Measurements from ENCODE around the gene RNF4.

DNA sequence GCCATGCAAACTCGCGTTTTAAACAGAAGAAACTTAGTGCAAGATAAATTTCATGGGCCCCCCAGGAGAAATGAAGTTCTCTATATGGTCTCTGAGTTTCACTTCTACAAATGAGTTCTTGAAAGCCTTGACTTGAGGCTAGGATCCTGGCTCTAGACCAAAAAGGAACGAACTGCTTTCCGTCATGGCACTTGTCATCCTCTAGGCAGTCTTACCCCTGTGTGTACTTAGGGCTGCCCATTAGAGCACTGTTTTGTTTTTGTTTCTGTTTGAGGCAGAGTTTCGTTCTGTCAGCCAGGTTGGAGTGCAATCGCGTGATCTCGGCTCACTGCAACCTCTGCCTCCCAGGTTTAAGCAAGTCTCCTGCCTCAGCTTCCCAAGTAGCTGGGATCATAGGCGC, 29.0 kb downstream of the RNF4 start:
- TF ChIP-seq, protein P1, sequence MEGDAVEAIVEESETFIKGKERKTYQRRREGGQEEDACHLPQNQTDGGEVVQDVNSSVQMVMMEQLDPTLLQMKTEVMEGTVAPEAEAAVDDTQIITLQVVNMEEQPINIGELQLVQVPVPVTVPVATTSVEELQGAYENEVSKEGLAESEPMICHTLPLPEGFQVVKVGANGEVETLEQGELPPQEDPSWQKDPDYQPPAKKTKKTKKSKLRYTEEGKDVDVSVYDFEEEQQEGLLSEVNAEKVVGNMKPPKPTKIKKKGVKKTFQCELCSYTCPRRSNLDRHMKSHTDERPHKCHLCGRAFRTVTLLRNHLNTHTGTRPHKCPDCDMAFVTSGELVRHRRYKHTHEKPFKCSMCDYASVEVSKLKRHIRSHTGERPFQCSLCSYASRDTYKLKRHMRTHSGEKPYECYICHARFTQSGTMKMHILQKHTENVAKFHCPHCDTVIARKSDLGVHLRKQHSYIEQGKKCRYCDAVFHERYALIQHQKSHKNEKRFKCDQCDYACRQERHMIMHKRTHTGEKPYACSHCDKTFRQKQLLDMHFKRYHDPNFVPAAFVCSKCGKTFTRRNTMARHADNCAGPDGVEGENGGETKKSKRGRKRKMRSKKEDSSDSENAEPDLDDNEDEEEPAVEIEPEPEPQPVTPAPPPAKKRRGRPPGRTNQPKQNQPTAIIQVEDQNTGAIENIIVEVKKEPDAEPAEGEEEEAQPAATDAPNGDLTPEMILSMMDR (IDR thresholded peaks at IDR 0.05; ENCODE audit: low read length) = no peak
- TF ChIP-seq EZH2 (optimal IDR thresholded peaks at IDR 0.05; ENCODE audit: low read depth, low read length) = no peak
